Esophagus muscularis mucosa (tissue), 4 donors: ENCODE data around the gene MYO1E. TPM values are rescaled to one million over a fixed set of nuclear protein-coding genes. Genes with fewer than 3 reads are reported as not detected.
A peak's percentile ranks its signal among the peaks of the same experiment; 100 is the strongest.
"Not testable (repeated sequence)": the region's sequence is repeated elsewhere in the genome, so short reads cannot be mapped to it uniquely, and the experiment has no call there.

ENCODE experiments used
- DNase-seq: peaks from one replicate; pipeline ENCODE4 v3.0.0-alpha.2; 2017; ENCODE audit errors: extremely low spot score
- H3K27ac ChIP-seq, 4 donors: fragments of 200-600 bp; sonication (generic); replicated peaks in 1 of 4; 1 replicate in 3 of 4; 2 replicates in 1 of 4; pipeline ENCODE4 v1.5.1; 2016 to 2019; ENCODE audit warnings: mild to moderate bottlenecking in 1 of 4
- H3K27me3 ChIP-seq, 4 donors: fragments of 200-600 bp; sonication (generic); one replicate each; pipeline versions ENCODE4 v1.5.1 to v1.6.0; 2016 to 2019
- H3K36me3 ChIP-seq, 4 donors: fragments of 200-600 bp; sonication (generic); one replicate each; pipeline ENCODE4 v1.5.1; 2016 to 2019
- H3K4me1 ChIP-seq, 4 donors: fragments of 200-600 bp; sonication (generic); one replicate each; pipeline ENCODE4 v1.5.1; 2016 to 2019
- H3K4me3 ChIP-seq, 4 donors: fragments of 200-600 bp; sonication (generic); 1 replicate in 2 of 4; 2 replicates in 2 of 4; pipeline ENCODE4 v1.5.1; 2016 to 2019; ENCODE audit warnings: mild to moderate bottlenecking in 4 of 4, moderate library complexity in 1 of 4
- H3K9me3 ChIP-seq, 4 donors: fragments of 200-600 bp; sonication (generic); 1 replicate in 3 of 4; 2 replicates in 1 of 4; pipeline ENCODE4 v1.5.1; 2016 to 2019
- EP300 ChIP-seq: sonication (generic); formaldehyde crosslinking; IDR thresholded peaks from one replicate; pipeline ENCODE4 v1.6.1; 2017; ENCODE audit warnings: antibody characterized with exemption
- POLR2A ChIP-seq: fragments of 450-650 bp; IDR thresholded peaks from one replicate; pipeline ENCODE4 v1.6.1; 2017; ENCODE audit warnings: antibody characterized with exemption, moderate library complexity, mild to moderate bottlenecking, low read depth
- POLR2AphosphoS5 ChIP-seq, 2 donors: sonication (generic); formaldehyde crosslinking; IDR thresholded peaks; one replicate each; pipeline ENCODE4 v1.6.1; 2017; ENCODE audit warnings: antibody characterized with exemption in 2 of 2
- WGBS: methylation state at CpG from one replicate; pipeline ENCODE4 v1.1.5; 2018; 5-methylcytosine and 5-hydroxymethylcytosine counted together
- intact Hi-C: fragments of 100-400 bp; cut with DNase I; formaldehyde crosslinking; loops from one replicate; pipeline ENCODE4 v1.15.1; 2023
- total RNA-seq, 4 donors: library from RNA; depleted of rRNA; stranded (reverse); fragments of >200 nt; gene quantifications; one replicate each; pipeline versions ENCODE4 v1.1.0 to v1.2.1, GENCODE V29; 2016
- TF ChIP-seq, protein P1 (sequence below), 3 experiments: fragments of 200-600 bp in 2 of 3; fragments of 450-650 bp in 1 of 3; sonication (generic) in 2 of 3; IDR thresholded peaks; one replicate each; pipeline ENCODE4 v1.5.1; 2017 to 2019; ENCODE audit warnings: antibody characterized with exemption in 3 of 3, mild to moderate bottlenecking in 2 of 3, moderate library complexity in 1 of 3

Gene MYO1E
- total RNA-seq, 4 donors from 2014 or later: 32.7 to 39.9 (median 37.6) TPM

DNA sequence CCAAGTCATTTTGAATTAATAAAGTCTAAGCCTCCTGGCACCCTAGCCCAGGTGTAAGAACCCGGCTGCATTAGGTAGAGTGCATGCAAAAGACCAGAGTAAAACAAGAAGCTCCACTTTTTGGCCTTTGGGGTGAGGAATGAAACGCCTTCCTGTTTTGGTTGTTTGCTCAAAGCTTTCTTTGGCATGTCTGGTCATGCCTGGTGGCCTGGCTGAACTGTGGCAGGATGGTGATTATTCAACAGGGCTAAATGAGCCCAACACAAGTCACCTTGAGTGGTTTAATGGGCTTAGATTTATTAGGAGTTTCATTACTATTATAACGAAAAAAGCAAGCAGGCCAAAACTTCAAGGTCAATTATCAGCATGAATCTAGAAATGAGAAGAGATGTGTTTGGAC, 206.9 kb downstream of the MYO1E start:
- no peak for DNase-seq
- Histone ChIP-seq H3K4me3 (no peak overlapping the region), H3K27me3 (no peaks in the 10 kb centered on the region), H3K9me3 (no peaks in the 10 kb centered on the region), H3K36me3 (peaks cover 12 to 56% (median 33%) of the 10 kb centered on the region in 4 donors), H3K27ac (no peak overlapping the region), H3K4me1 (peaks cover 0 to 22% (median 15%) of the 10 kb centered on the region in 4 donors)
- WGBS: 83% methylated on average over 3 of the region's 3 CpGs
- intact Hi-C loops: no loop called here
- TF ChIP-seq EP300 (no peak), POLR2AphosphoS5 (IDR thresholded peaks at IDR 0.05) (no peak), POLR2A (no peak)
- TF ChIP-seq, protein P1, sequence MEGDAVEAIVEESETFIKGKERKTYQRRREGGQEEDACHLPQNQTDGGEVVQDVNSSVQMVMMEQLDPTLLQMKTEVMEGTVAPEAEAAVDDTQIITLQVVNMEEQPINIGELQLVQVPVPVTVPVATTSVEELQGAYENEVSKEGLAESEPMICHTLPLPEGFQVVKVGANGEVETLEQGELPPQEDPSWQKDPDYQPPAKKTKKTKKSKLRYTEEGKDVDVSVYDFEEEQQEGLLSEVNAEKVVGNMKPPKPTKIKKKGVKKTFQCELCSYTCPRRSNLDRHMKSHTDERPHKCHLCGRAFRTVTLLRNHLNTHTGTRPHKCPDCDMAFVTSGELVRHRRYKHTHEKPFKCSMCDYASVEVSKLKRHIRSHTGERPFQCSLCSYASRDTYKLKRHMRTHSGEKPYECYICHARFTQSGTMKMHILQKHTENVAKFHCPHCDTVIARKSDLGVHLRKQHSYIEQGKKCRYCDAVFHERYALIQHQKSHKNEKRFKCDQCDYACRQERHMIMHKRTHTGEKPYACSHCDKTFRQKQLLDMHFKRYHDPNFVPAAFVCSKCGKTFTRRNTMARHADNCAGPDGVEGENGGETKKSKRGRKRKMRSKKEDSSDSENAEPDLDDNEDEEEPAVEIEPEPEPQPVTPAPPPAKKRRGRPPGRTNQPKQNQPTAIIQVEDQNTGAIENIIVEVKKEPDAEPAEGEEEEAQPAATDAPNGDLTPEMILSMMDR (IDR thresholded peaks at IDR 0.05): no peak

DNA sequence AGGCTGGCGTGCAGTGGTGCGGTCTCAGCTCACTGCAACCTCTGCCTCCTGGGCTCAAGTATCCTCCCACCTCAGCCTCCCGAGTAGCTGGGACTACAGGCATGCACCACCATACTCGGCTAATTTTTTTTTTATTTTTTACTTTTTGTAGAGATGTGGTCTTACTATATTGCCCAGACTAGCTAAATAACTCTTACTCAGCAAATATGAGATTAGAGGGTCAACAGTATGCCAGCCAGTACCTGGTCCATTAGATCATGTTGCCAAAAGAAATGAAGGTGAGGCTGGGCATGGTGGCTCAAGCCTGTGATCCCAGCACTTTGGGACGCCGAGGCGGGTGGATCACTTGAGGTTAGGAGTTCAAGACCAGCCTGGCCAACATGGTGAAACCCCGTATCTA, 210.6 kb downstream of the MYO1E start:
- intact Hi-C loops, H3K27ac ChIP-seq, H3K4me1 ChIP-seq, H3K9me3 ChIP-seq, H3K4me3 ChIP-seq, DNase-seq, H3K27me3 ChIP-seq: not testable (repeated sequence)
- WGBS: 99% methylated on average over 7 of the region's 8 CpGs
- H3K36me3 ChIP-seq: peaks cover 30 to 82% (median 60%) of the 10 kb centered on the region in 4 donors

DNA sequence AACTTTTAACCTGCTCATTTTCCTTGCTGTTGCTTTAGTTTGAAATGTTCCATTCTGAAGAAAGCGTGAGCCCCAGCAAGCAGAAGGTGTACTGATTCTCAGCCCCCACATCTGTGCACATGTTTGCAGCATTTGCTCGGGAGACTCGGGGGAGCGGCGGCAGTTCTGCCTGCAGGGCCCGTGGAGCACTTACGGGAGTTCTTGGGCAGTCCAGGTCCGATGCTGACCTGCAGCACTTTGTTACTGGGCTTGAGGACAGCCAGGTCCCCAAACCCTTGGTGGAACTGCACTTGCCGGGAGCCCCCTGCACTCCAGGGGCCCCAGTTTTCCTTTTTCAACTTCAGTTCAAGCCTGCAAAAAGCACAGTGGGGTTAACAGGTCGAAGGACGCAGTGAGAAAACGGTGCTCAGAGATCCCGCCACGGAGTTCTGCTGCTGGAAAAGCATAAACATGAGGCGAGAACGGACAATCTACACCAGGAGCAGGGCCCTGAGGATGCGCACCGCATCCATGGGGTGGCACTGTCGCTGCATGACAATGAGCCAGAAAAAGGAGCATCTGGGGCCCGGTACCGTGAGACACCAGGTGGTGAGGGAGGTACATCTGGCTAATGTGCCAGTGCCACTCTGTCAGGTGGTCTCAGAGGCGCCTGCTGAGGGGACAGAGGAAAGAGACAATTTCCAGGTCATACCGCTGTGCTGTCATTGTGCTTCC, 211.6 kb downstream of the MYO1E start:
- Histone ChIP-seq H3K4me3 (no peak overlapping the region), H3K9me3 (no peaks in the 10 kb centered on the region), H3K36me3 (peaks cover 34 to 85% (median 66%) of the 10 kb centered on the region in 4 donors), H3K4me1 (no peaks in the 10 kb centered on the region), H3K27me3 (no peaks in the 10 kb centered on the region), H3K27ac (no peak overlapping the region)
- intact Hi-C loops: no loop called here
- DNase-seq: no peak
- TF ChIP-seq, protein P1 (IDR thresholded peaks at IDR 0.05): peak in 1 of 3 experiments; percentile 35
- no peak for TF ChIP-seq EP300
- 84% methylated on average over 22 of the region's 23 CpGs for WGBS

GRCh38 chr15:59159210-59159609, 213.5 kb downstream of the MYO1E start:
- H3K9me3 ChIP-seq: no peaks in the 10 kb centered on the region
- no peak overlapping the region for H3K27ac ChIP-seq
- peaks cover 0 to 6% (median 2%) of the 10 kb centered on the region in 4 donors for H3K4me1 ChIP-seq
- H3K4me3 ChIP-seq: no peak overlapping the region
- H3K27me3 ChIP-seq: no peaks in the 10 kb centered on the region
- intact Hi-C loops: no loop called here
- TF ChIP-seq POLR2AphosphoS5 (IDR thresholded peaks at IDR 0.05) (no peak), EP300 (no peak), POLR2A (no peak)
- TF ChIP-seq, protein P1 (IDR thresholded peaks at IDR 0.05): no peak
- WGBS: 86% methylated on average over 8 of the region's 9 CpGs
- H3K36me3 ChIP-seq: peaks cover 34 to 87% (median 68%) of the 10 kb centered on the region in 4 donors
- DNase-seq: no peak

- WGBS: 89% methylated on average over 7 of the region's 7 CpGs
- no peak for DNase-seq
- H3K27ac ChIP-seq: no peak overlapping the region
- H3K9me3 ChIP-seq: no peaks in the 10 kb centered on the region
- H3K4me3 ChIP-seq: no peak overlapping the region
- H3K27me3 ChIP-seq: no peaks in the 10 kb centered on the region
- TF ChIP-seq EP300: no peak
- TF ChIP-seq, protein P1 (IDR thresholded peaks at IDR 0.05): no peak
- no peak for TF ChIP-seq POLR2AphosphoS5 (IDR thresholded peaks at IDR 0.05)
- no peak for TF ChIP-seq POLR2A
- intact Hi-C loops: no loop called here
- H3K4me1 ChIP-seq: peaks cover 0 to 12% (median 7%) of the 10 kb centered on the region in 4 donors
- peaks cover 34 to 92% (median 69%) of the 10 kb centered on the region in 4 donors for H3K36me3 ChIP-seq
Measured at GRCh38 chr15:59158701-59159034, 214.0 kb downstream of the MYO1E start.
